Adipose tissue (tissue), 3 donors: ENCODE measurements around the gene TRNAU1AP. TPM values are rescaled to one million over a fixed set of nuclear protein-coding genes. Genes with fewer than 3 reads are reported as not detected.
A peak's percentile ranks its signal among the peaks of the same experiment; 100 is the strongest.
"Not testable (repeated sequence)": the region's sequence is repeated elsewhere in the genome, so short reads cannot be mapped to it uniquely, and the experiment has no call there.

Experiments
- H3K27ac ChIP-seq: one replicate; pipeline ENCODE4 v1.5.1; 2013; ENCODE audit warnings: low read depth, low read length
- WGBS, 3 donors: extraction: QIAGEN DNeasy Blood & Tissue Kit; methylation state at CpG; one replicate each; pipeline ENCODE4 v1.1.7; 2013; 5-methylcytosine and 5-hydroxymethylcytosine counted together
- polyA plus RNA-seq, 3 donors: library from polyadenylated mRNA; stranded (reverse); fragments of 200-250 nt; gene quantifications; one replicate each; pipeline ENCODE4 v1.2.3, GENCODE V29; 2013
- donor health status: healthy with polysubstance abuse.
- donor health status: Bipolar disorder and iron deficiency.
- donor health status: healthy.

Gene TRNAU1AP
- polyA plus RNA-seq: 10 to 100 TPM; 12.8 to 20.8 (median 17.0) TPM

DNA sequence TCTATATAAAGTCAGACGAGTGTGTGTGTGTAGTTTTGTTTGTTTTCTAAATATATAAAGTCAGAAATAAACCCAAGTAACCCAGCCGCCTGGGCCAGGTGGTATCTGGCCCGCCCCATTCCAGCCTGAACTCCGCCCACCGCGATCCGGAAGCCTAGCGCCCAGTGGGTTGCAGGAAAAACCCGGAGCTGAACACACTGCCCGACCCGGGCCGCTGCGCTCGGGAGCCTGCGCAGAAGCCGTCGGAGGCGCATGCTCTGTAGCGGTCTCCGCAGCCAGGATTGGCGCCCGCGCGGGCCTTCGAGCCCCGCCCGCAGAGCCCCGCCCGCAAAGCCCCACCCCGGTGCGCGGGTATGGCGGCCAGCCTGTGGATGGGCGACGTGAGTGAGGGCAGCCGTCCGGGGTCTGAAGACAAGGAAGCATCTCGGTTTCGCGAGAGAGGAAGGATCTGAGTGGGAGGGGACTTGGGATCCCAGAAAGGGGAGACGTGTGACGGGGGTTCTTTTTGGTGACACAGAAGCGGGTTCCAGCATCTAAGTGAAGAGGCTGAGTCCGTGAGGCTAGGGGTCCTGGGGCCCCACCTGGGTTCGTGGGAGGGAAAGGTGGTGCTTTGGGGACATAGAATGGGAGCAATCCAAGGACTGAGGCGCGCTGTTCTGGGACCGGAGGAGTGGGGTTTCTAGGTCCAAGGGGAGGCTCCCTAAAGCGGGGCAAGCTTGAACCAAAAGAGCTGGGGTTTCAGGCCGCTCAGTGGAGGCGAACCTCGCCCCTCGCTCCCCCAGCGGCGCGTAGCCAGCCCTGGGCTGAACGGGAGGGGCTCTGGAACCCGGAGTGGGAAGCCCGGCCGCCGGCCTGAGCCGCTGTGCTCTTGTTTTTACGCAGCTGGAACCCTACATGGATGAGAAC lies at the start of gene TRNAU1AP:
Gene TRNAU1AP, plus strand, starts transcription at position 328 of the 906 bp plus-strand sequence. Its CDS starts 26 bp downstream, at position 354.
- 0 to 1% (median 1%) methylated on average over 63 of the region's 63 CpGs for WGBS, 3 donors
- H3K27ac ChIP-seq: peak within 1 kb of the TSS; percentile 79

DNA sequence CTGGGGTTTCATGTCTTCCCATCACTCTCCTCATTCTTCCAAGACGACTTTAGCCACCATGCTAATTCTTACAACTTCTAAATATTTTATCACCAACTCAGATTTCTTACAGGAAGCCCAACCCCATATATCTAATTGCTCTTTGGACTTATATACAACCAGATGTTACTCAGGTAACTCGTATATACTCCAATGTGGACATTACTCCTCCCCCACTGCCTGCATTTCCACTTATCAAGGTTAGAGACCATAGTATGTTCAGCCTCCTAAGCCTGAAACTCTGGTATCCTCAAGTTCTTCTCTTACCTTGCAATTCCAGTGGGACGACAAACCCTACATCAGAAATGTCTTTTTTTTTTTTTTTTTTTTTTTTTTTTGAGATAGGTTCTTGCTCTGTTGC lies 49.8 kb upstream of the TRNAU1AP start:
- H3K27ac ChIP-seq: no peak overlapping the region
- 60 to 83% (median 75%) methylated on average over 3 of the region's 3 CpGs for WGBS, 3 donors

DNA sequence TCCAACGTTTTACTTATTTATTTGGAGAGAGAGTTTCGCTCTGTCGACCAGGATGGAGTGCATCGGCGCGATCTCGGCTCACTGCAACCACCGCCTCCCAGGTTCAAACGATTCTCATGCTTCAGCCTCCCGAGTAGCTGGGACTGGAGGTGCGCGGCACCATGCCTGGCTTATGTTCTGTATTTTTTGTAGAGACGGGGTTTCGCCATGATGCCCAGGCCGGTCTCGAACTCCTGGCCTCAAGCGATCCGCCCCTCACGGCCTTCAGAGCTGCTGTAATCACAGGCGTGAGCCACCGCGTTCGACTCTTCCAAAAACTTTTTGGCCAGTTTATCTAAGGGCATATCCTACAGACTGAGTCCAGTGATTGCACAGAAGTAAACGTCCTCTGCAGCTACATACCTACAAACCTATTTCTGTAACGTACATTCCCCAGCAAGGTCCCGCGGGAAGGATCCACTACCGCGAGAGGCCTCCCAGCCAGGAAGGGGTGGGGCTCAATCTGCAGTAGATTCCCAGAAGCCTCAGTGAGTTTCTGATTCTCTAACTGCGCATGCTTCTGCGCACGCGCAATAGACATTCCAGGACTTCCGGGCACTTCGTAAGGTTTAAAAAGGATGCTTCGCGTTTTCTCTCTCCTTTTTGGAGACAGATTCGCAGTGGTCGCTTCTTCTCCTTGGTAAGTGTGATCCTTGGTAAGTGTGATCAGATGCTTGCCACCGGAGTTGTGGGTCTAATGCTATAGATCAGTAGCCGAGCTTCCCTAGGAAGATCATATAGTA lies 47.3 kb upstream of the TRNAU1AP start, which contains the start of gene RCC1:
Gene RCC1, plus strand, starts transcription at position 638 of the 782 bp plus-strand sequence. CDS start 23,824 bp downstream, outside the sequence.
- H3K27ac ChIP-seq: no peak within 1 kb of the TSS
- WGBS, 3 donors: 1 to 2% (median 2%) methylated on average over 41 of the region's 41 CpGs

DNA sequence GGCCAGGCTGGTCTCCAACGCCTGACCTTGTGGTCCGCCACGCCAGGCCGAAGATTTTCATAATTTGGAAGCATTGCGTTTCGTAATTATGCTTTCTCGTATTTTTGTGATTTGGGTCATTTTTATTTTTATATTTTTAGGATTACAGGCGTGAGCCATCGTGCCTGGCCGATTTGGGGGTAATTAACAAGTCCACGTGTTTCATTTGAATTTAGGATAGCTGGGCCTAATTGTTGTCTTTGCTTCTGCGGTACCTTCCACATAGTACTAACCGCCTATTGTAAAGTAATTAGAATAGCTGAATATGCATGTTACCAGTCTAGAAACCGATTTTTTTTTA lies 46.0 kb upstream of the TRNAU1AP start:
- no peak overlapping the region for H3K27ac ChIP-seq
- WGBS, 3 donors: 1% methylated on average over 14 of the region's 14 CpGs

DNA sequence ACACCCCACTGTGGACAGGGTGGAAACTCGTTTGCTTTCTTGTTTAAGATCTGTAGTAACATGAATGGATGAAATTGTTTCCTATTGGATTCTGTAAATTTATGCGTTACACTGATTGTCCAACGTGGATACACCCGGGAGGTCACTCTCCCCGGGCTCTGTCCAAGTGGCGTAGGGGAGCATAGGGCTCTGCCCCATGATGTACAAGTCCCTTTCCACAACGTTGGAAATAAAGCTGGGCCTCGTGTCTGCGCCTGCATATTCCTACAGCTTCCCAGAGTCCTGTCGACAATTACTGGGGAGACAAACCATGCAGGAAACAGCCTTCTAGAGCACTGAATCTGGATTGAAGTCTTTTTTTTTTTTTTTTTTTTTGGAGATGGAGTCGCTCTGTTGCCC lies 45.6 kb upstream of the TRNAU1AP start:
- H3K27ac ChIP-seq: no peak overlapping the region
- 4 to 6% (median 4%) methylated on average over 10 to 11 of the region's 11 CpGs for WGBS, 3 donors

DNA sequence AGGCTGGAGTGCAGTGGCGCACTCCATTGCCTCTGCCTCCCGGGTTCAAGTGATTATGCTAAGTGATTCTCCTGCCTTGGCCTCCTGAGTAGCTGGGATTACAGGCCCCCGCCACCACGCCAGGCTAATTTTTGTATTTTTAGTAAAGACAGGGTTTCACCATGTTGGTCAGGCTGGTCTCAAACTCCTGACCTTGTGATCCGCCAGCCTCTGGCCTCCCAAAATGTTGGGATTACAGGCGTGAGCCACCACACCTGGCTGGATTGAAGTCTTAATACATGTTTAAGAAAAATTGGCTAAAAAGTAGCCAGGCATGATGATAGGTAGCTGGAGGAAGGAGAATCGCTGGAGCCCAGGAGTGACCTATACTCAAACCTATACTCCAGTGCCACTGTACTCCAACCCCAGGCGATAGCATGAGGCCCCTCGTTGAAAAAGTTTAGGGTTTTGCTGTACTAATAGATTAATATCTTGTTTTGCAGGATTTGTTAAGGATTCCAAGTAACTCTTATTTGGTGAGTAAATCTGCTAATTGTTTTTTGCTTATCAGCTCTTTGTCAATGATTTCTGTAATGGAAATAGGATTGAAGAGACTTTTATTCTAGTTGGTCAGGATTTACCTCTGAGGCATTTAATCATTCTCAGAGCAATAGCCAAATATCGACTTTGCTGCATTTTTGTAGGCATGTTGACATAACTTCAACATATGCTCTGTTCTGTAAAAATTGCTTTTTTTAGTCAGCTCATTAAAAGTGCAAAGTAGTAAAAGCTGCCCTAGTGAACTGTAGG lies 45.0 kb upstream of the TRNAU1AP start:
- WGBS, 3 donors: 24 to 31% (median 29%) methylated on average over 10 of the region's 10 CpGs
- H3K27ac ChIP-seq: no peak overlapping the region

DNA sequence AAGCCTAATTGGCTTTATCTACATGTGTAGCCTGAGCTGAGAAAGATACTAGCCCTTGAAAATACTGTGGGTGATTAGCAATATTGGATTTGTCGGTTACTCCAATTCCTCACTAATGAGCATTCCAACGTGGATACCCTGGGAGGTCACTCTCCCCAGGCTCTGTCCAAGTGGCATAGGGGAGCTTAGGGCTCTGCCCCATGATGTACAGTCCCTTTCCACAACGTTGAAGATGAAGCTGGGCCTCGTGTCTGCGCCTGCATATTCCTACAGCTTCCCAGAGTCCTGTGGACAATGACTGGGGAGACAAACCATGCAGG lies 44.5 kb upstream of the TRNAU1AP start:
- 33 to 39% (median 35%) methylated on average over 5 of the region's 5 CpGs for WGBS, 3 donors
- H3K27ac ChIP-seq: no peak overlapping the region

DNA sequence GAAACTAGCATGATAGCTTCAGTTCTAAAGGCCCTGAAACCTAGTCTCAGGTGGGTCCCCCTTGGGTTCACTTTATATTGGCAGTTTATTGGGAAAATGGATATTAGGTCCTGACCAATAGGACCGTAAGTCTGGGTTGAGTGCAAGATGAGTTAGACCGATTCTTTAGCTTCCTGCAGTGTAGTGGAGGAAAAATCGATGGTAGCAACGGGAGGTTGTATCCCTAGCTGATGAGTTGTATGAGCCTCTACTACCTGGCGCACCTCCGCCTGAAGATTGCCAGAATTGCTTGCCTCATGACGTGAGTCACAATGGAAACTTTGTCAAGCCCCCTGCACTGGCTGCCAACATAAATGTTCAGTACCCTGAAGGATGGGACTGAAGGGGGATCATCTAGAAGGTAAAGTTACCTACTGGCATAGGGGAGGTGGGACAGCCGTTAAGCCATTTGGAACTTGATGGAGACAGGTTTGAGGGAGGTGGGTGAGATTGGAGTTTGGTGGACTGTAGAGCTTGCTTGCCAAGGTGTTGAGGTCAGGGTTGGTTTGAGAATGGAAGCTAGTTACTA lies 43.1 kb upstream of the TRNAU1AP start:
- WGBS, 3 donors: 62 to 69% (median 68%) methylated on average over 8 of the region's 8 CpGs
- H3K27ac ChIP-seq: no peak overlapping the region

DNA sequence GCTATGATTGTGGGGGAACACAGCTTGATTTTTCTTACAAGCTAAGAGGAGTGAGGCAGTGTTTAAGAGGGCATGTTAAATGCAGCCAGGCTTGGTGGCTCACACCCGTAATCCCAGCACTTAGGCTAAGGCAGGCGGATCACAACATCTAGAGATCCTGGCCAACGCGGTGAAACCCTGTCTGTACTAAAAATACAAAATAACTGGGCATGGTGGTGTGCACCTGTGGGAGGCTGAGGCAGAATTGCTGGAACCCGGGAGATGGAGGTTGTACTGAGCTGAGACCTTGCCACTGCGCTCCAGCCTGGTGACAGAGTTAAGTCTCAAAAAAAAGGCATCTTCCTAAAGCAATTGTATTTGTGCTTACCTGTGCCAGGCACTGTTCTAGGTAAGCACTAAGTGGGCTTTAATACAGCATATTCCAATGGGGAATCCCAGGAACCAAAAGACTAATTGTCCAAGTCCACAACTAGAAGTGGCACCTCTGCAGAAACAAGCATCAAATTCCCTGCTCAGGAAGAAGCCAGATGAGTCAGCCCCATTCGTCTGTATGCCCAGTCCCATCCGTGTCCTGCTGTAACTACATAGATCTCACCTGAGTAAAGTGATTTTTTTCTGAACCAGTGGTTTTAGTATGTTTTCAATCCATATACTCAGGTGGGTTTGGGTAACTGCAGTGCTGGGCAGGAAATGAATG lies 42.5 kb upstream of the TRNAU1AP start:
- WGBS, 3 donors: 55 to 74% (median 71%) methylated on average over 8 of the region's 8 CpGs
- H3K27ac ChIP-seq: no peak overlapping the region

DNA sequence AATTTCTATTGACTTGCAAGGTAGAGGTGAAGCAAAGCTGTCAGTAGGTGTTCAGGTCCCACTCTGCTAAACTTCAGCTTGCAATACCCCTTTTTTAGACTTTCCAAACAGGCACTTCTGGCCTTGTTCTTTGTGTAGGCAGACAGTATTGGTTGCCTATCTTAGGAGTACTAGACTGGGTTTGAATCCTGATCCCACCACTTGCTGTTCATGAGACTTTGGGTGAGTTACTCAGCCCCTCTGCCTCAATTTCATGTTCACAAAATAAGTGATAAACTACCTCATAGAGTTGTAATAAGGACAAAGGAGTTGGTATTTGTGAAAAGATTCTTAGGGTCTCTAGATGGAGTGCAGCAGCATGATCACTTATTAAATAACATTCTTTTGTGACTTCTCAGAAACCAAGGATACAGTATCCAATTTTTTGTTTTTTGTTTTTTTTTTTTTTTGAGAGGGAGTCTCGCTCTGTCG lies 41.9 kb upstream of the TRNAU1AP start:
- H3K27ac ChIP-seq: no peak overlapping the region
- WGBS, 3 donors: 71 to 100% (median 92%) methylated on average over 1 to 2 of the region's 2 CpGs

DNA sequence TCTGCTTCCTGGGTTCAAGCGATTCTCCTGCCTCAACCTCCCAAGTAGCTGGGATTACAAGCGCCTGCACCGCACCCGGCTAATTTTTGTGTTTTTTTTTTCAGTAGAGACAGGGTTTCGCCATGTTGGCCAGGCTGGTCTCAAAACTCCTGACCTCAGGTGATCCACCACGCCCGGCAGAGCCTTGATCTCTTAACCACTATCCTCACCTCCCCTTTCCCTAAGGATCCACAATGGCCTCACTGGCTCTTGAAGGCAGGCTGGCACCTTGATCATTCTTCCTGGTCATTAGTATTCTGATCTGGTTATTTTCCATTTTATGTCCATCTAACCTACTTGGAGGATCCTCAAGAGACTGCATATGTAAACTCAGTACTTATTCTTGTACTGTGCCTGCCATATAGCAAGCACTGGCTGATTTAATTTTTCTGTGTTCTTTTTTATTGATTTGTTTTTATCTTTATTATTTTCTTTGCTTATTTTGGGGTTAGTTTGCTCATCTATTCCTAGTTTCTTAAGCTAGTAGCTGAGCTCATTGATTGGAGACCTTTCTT lies 40.8 kb upstream of the TRNAU1AP start:
- no peak overlapping the region for H3K27ac ChIP-seq

DNA sequence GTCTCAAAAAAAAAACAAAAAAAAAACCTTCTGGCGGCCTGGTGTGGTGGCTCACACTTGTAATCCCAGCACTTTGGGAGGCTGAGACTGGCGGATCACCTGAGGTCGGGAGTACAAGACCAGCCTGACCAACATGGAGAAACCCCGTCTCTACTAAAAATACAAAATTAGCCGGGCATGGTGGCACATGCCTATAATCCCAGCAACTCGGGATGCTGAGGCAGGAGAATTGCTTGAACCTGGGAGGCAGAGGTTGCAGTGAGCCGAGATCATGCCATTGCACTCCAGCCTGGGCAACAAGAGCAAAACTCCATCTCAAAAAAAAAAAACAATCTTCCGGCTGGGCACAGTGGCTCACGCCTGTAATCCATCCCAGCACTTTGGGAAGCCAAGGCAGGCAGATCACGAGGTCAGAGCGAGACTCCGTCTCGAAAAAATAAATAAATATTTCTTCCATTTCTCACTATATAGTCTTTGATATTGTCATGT lies 38.4 kb upstream of the TRNAU1AP start:
- not testable (repeated sequence) for H3K27ac ChIP-seq
- WGBS, 3 donors: 87 to 94% (median 91%) methylated on average over 13 of the region's 13 CpGs

More for the DNA sequence above, 40.8 kb upstream of the TRNAU1AP start:
- WGBS, 3 donors: 82 to 88% (median 87%) methylated on average over 7 of the region's 7 CpGs

DNA sequence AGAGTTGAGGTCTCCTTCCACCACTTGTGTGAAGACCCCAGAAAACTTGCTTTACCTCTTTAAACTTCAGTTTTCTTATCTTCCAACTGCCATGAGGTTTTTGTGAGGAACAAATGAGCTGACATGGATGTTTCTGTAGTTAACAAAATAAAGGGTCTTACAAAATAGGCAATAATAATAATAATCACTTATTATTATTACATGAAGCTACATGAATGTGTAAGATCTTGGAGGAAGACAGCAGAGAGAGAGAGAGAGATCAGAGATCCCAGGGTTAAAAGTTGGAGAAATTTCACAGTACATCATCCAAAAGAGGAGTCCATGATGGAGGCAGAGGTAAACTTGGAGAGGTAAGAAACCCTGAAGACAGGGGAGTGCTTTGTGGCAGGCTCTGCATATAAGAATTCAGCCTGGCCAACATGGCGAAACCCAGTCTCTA lies 36.3 kb upstream of the TRNAU1AP start:
- H3K27ac ChIP-seq: no peak overlapping the region

DNA sequence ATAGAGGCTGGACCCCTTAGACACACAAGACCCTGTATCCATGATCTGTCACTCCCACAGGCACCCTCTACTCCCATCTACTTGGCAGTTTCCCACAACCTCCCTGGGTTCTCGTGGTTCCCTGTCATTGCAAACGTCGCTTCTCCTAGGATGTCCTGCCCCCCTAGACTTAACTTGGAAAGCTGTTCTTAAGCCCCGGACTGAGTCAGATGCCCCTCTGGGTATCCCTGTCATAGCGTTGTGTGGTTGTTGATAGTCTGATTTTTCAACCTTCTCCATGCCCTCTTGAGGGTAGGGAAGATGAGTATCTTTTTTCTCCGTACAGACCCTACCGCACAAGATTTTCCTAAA lies 35.3 kb upstream of the TRNAU1AP start:
- WGBS, 3 donors: 9 to 14% (median 9%) methylated on average over 7 of the region's 7 CpGs
- H3K27ac ChIP-seq: no peak overlapping the region

More for the DNA sequence above, 36.3 kb upstream of the TRNAU1AP start:
- WGBS, 3 donors: 92 to 100% (median 95%) methylated on average over 1 of the region's 1 CpG

DNA sequence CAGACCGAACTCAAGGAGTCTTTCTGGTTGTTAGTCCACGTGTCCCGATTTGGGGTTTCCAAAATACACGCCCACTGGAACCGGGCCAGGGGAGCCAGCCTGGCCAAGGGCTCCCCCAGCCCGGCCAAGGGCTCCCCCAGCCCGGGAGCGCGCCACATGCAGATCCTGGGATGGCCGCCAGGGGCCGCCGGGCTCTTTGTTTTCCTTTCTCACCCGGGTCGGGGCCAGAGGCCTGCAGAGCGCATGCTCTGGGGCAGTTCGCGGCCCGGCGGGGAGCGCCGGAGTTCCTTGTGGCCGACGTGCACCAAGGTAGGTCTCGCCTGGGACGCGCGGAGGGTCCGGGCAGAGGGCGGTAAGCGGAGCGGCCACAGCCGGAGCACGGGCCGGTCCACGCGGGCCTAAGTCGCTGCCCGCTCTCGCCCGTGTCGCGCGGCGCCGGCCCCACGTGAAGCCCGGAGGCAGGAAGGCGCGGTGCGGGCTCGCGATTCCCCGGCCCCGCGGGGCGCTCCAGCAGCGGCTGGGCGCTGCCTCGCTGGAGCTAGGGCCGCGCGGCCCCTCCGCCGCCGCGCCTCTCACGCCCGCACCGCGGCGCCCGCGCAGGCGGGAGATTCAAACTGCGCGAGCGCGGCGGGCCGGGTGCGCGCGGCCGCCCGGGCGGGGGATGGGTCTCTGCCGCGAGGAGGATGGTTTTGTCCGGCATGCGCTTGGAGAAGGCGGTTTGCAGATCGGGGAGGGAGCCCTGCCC lies 34.7 kb upstream of the TRNAU1AP start:
- WGBS, 3 donors: 0% methylated on average over 69 to 92 of the region's 92 CpGs
- H3K27ac ChIP-seq: no peak overlapping the region

DNA sequence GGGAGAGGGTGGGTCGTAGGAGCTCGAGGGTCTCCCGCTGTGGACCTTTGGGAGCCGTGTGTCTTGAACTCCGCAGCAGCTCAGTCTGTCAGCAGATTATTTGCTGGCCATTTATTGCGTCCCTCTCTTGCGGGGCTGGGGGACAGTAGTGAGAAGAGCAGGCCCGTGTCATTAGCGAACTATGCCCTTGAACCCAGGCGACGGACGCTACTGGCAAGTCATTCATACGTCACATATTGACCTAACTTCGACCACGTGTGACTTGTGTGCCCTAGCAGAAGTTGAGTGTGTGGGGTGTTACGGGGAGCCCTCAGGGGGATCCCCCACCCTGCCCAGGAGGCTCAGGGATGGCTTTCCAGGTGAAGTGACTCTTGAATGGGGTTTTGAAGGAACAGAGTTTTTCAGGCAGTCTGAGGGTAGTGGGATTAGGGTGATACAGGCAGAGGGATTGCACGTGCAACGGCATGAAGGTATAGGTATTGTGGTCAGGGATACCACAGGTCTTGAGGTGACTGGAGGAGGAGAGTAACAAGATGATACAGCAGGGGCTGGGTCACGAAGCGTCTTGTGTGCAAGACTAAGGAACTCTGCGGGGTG lies 34.0 kb upstream of the TRNAU1AP start:
- H3K27ac ChIP-seq: no peak overlapping the region
- 8 to 9% (median 9%) methylated on average over 21 of the region's 21 CpGs for WGBS, 3 donors
